Measurements from ENCODE around the gene VAV2.
A peak's percentile ranks its signal among the peaks of the same experiment; 100 is the strongest.

VAV2 gene

GRCh38 chr9:133952598-133953550, 39.2 kb downstream of the VAV2 start:
- TF ChIP-seq, protein P1, sequence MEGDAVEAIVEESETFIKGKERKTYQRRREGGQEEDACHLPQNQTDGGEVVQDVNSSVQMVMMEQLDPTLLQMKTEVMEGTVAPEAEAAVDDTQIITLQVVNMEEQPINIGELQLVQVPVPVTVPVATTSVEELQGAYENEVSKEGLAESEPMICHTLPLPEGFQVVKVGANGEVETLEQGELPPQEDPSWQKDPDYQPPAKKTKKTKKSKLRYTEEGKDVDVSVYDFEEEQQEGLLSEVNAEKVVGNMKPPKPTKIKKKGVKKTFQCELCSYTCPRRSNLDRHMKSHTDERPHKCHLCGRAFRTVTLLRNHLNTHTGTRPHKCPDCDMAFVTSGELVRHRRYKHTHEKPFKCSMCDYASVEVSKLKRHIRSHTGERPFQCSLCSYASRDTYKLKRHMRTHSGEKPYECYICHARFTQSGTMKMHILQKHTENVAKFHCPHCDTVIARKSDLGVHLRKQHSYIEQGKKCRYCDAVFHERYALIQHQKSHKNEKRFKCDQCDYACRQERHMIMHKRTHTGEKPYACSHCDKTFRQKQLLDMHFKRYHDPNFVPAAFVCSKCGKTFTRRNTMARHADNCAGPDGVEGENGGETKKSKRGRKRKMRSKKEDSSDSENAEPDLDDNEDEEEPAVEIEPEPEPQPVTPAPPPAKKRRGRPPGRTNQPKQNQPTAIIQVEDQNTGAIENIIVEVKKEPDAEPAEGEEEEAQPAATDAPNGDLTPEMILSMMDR (IDR thresholded peaks at IDR 0.05): no peak
- H3K4me1 Mint-ChIP-seq: peaks cover 63% of the 10 kb centered on the region

GRCh38 chr9:133951265-133951664, 40.9 kb downstream of the VAV2 start:
- TF ChIP-seq, protein P1 (IDR thresholded peaks at IDR 0.05): no peak
- H3K9me3 Mint-ChIP-seq: no peaks in the 10 kb centered on the region
- H3K36me3 Mint-ChIP-seq (ENCODE audit: low read depth): no peaks in the 10 kb centered on the region
- no peak for DNase-seq
- peaks cover 7% of the 10 kb centered on the region for H3K27me3 Mint-ChIP-seq (ENCODE audit: low read depth, poor library complexity)
- H3K27ac Mint-ChIP-seq: peak overlapping the region; percentile 84
- H3K4me3 Mint-ChIP-seq: no peak overlapping the region
- peaks cover 66% of the 10 kb centered on the region for H3K4me1 Mint-ChIP-seq

More at GRCh38 chr9:133952598-133953550, 39.2 kb downstream of the VAV2 start:
- Mint-ChIP-seq H3K36me3 (ENCODE audit: low read depth) (no peaks in the 10 kb centered on the region), H3K9me3 (no peaks in the 10 kb centered on the region), H3K27ac (no peak overlapping the region), H3K27me3 (ENCODE audit: low read depth, poor library complexity) (peaks cover 7% of the 10 kb centered on the region), H3K4me3 (no peak overlapping the region)
- DNase-seq: no peak

DNA sequence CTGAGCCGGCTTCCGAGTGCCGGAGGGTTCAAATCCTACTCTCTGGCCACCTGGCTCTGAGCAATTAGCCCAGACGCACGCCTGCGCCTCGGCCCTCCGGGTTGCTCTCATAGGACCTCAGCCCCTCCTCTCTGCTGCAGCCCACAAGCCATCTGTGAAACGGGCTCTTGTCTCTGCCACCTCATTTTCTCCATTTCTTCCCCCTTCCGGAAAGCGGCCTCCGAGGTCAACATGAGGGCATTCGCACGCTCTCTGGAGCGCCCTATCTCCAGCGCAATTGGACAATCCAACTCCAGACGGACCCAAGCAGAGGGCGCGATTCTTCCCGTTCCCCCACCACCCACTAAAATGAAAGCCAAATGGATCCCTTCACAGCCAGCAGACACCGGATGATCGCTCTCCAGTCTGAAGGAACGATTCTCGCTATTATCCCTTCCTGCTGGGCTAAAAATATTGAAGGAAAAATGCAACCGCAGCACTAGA, 41.5 kb downstream of the VAV2 start:
- H3K27ac Mint-ChIP-seq: peak overlapping the region; percentile 84
- H3K27me3 Mint-ChIP-seq (ENCODE audit: low read depth, poor library complexity): peaks cover 8% of the 10 kb centered on the region
- no peaks in the 10 kb centered on the region for H3K36me3 Mint-ChIP-seq (ENCODE audit: low read depth)
- no peak for DNase-seq
- H3K4me1 Mint-ChIP-seq: peaks cover 65% of the 10 kb centered on the region
- no peak overlapping the region for H3K4me3 Mint-ChIP-seq
- H3K9me3 Mint-ChIP-seq: no peaks in the 10 kb centered on the region
- TF ChIP-seq, protein P1 (IDR thresholded peaks at IDR 0.05): no peak

DNA sequence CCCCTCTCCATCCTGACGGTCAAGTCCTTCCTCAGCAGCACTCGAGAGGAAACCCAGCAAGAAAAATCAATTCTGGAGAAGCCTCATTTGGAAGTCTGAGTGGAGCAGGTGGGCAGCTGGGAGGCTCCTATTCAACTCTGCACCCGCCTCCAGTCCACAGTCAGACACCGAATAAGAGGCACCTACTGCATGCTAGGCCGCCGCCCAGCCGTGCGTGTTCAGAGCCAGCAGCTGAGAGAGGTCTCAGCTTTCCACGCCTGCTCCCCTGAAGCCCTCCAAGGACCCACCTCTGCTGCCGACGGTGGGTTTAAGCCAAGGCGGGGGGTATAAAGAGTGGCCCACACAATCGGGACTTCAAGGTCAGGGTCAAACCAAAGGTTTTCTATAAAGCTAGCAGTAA, 41.9 kb downstream of the VAV2 start:
- Mint-ChIP-seq H3K4me1 (peaks cover 67% of the 10 kb centered on the region), H3K9me3 (no peaks in the 10 kb centered on the region), H3K4me3 (no peak overlapping the region), H3K27me3 (ENCODE audit: low read depth, poor library complexity) (peaks cover 10% of the 10 kb centered on the region), H3K36me3 (ENCODE audit: low read depth) (no peaks in the 10 kb centered on the region), H3K27ac (no peak overlapping the region)
- DNase-seq: peak; percentile 12
- TF ChIP-seq, protein P1 (IDR thresholded peaks at IDR 0.05): no peak

DNA sequence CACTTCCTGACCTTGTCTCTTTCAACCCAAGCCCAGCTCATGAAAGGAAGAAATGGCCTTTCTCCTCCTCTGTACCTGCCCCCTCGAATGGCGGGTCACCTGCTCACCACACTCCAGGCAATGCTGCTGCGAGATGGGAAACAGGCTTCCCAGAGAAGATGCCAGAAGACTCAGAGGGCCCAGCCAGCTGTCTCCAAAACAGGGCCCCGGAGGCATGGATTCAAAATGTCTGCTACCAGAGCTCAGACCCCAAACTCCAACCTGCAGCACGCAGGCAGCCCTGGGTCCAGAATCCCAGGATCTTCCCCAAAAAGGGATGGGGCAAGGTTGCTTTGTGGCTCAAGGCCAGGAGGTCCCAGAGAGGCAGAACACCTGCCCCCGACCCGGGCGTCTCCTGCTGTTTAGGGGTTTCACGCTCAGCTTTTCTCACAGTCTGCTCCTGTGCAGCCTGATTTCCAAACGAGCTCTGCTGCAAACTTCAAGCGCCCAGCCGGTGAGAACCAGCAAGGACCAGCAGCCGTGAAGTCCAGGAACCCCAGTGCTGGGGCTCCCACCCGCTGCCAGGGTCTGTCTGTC, 42.5 kb downstream of the VAV2 start:
- TF ChIP-seq, protein P1 (IDR thresholded peaks at IDR 0.05): no peak
- Mint-ChIP-seq H3K27me3 (ENCODE audit: low read depth, poor library complexity) (peaks cover 10% of the 10 kb centered on the region), H3K36me3 (ENCODE audit: low read depth) (no peaks in the 10 kb centered on the region), H3K27ac (no peak overlapping the region), H3K9me3 (no peaks in the 10 kb centered on the region), H3K4me1 (peaks cover 68% of the 10 kb centered on the region), H3K4me3 (no peak overlapping the region)
- DNase-seq: peak; percentile 7
